Right renal pelvis (tissue), 4 donors: ENCODE data around the gene TLCD3B. TPM values are rescaled to one million over a fixed set of nuclear protein-coding genes. Genes with fewer than 3 reads are reported as not detected.

Experiments used
- DNase-seq, 4 donors: peaks; one replicate each; pipeline ENCODE4 v3.0.0-alpha.2; 2013; ENCODE audit warnings: low read depth in 4 of 4, low spot score in 3 of 4, missing footprints in 1 of 4
- polyA plus RNA-seq, 4 donors: library from polyadenylated mRNA; unstranded; fragments of 120-200 nt; gene quantifications; one replicate each; pipeline ENCODE4 v1.2.1, GENCODE V29; 2013; ENCODE audit not compliant: insufficient read length in 4 of 4

The TLCD3B gene
- polyA plus RNA-seq: 1 to 10 TPM in 1 of 4 donors, under 1 TPM in 3; 0.58 to 1.4 (median 0.81) TPM

- no peak for DNase-seq
These were observed at the start of gene TLCD3B for GRCh38 chr16:30030841-30031413. Gene TLCD3B (minus strand): TSS chr16:30031271. CDS start chr16:30030527, 744 bp downstream.

GRCh38 chr16:30079480-30079879, 48.4 kb upstream of the TLCD3B start:
- DNase-seq: no peak

GRCh38 chr16:30078744-30079143, 47.7 kb upstream of the TLCD3B start:
- DNase-seq: no peak

- no peak for DNase-seq
These were observed 46.6 kb upstream of the TLCD3B start for GRCh38 chr16:30077656-30078055.

GRCh38 chr16:30076276-30076791, 45.3 kb upstream of the TLCD3B start:
- no peak for DNase-seq

- DNase-seq: peak in 1 of 4 donors; percentile 81
These were observed 44.6 kb upstream of the TLCD3B start, which contains the start of gene PPP4C for GRCh38 chr16:30075503-30076275. Gene PPP4C (plus strand): TSS chr16:30075994. CDS start chr16:30076378, 384 bp downstream.

- DNase-seq: no peak
These were observed 39.4 kb upstream of the TLCD3B start for GRCh38 chr16:30070490-30070889.

- no peak for DNase-seq
These were observed 38.8 kb upstream of the TLCD3B start for GRCh38 chr16:30069611-30070462.

GRCh38 chr16:30068750-30069610, 37.9 kb upstream of the TLCD3B start:
- no peak for DNase-seq

GRCh38 chr16:30068333-30068732, 37.3 kb upstream of the TLCD3B start:
- no peak for DNase-seq

- no peak for DNase-seq
These were observed 36.5 kb upstream of the TLCD3B start for GRCh38 chr16:30067584-30067916.

- DNase-seq: no peak
These were observed 35.9 kb upstream of the TLCD3B start for GRCh38 chr16:30066761-30067583.

GRCh38 chr16:30065943-30066760, 35.1 kb upstream of the TLCD3B start:
- no peak for DNase-seq

GRCh38 chr16:30065102-30065942, 34.3 kb upstream of the TLCD3B start, which contains the start of gene ALDOA:
Gene ALDOA (plus strand): TSS chr16:30065760. CDS start chr16:30066898, 1,138 bp downstream.
- peak; percentile 94 to 97 (median 96) for DNase-seq

- DNase-seq: no peak
These were observed 33.6 kb upstream of the TLCD3B start for GRCh38 chr16:30064729-30065101.

- DNase-seq: peak in 2 of 4 donors; percentile 53 to 68
These were observed 33.0 kb upstream of the TLCD3B start for GRCh38 chr16:30063893-30064728.
